ENCODE data around the gene JAM2. TPM values are rescaled to one million over a fixed set of nuclear protein-coding genes. Genes with fewer than 3 reads are reported as not detected.
A peak's percentile ranks its signal among the peaks of the same experiment; 100 is the strongest.
"Not testable (repeated sequence)": the region's sequence is repeated elsewhere in the genome, so short reads cannot be mapped to it uniquely, and the experiment has no call there.

The JAM2 gene, protein sequence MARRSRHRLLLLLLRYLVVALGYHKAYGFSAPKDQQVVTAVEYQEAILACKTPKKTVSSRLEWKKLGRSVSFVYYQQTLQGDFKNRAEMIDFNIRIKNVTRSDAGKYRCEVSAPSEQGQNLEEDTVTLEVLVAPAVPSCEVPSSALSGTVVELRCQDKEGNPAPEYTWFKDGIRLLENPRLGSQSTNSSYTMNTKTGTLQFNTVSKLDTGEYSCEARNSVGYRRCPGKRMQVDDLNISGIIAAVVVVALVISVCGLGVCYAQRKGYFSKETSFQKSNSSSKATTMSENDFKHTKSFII
- total RNA-seq: 0.05 and 0.17 TPM in 2 replicates

DNA sequence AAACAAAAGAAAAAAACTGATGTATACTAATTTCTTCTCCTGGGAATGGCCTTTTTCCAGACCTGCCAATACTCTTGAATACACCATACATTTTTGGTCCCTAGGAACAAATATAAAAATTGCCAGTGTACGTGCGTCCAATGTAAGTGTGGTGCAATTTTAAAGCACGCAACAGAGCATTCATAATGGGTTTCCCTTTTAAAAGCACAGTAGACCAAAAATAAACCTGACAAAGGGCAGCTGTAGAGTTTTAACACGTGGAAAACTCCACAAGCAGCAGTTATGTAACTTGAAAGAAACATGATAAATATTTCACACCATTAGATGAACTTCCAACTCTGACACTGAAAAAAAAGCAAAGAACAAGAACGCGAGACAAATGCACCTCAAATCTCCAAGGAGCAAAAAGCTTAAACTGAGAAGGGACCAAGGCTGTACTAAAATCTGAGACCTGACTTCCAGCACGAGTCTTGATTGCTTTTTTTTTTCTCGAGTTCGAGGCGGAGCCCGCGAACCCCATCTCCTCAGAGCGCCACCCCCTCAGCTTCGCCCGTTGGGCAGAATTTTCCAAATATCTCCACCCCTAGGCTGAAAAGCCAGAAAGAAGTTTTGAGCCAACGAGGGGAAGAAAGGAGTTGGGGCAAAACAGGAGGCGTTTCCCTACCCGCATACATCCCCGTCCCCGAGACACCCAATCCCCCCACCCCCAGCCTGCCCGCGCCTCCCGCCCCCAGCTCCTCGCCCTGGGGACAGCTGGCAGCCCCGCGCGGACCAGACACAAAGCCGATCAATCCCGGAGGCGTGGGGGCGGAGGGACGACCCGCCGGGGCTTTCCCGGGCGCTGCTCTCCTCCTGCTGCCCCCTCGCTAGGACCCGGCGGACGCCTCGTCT, at the start of gene JAM2:
JAM2 (plus strand) TSS at position 599 of the 891 bp plus-strand sequence. CDS start 564 bp downstream, outside the sequence.
- DNase-seq (ENCODE audit: low read depth): no peak

DNA sequence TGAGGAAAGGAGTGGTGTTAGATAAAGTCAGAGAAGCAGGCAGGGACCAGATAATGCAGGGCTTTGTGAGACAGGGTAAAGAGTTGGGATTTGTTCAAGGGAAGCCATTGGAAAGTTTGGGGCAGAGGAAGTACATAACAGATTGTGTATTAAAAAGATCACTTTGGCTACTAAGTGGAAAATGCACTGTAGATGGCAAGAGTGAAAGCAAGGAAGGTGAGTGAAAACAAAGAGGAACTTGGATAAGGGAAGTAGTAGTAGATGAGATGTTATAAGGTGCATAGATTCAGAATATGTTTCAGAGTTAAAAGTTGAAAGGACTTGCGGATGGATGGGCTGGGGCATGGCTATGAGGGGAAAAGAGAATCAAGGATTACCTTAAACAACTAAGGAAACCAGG, 49.2 kb upstream of the JAM2 start:
- DNase-seq (ENCODE audit: low read depth): no peak

DNA sequence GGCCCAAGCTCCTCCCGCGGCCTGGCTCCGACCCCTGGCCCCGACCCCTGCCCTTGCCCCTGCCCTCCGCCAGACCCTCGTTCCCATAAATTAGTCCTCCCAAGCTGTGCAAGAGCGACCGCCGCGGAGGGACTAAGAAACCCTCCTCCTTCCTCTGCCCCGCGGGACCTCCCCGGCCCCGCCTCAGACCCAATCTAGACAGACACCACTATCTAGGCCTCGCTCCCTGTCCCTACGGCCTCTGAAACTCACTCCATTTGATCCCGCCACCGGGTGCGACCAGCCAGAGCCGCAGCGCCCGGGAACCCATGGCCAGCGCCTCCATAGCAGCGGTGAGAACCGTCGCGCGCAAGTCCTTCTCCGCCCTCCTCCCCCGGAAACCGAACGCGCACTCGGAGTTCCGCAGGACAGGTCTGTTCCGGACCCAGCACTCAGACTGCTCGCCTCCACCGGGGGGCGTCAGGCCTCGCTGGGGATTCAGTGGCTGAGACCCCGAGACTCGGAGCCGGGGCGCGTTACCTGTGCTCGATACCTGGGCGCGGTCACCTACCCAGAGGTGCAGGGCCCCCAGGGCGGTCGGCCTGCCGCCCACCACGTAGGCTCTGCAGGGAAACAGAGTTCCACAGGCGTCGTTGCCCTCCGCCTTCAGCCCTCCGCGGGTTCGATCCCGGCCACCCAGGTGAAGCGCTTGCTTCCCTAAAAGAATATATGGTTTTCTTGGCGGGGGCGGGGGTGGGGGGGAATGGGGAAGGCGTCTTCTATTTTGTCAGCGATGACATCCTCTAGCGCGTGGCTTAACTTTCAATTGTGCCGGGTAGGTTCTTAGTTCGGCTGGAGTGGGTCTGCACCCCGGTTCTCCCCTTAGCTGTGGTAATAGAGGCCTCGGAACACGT, 31.7 kb upstream of the JAM2 start, which contains the start of gene MRPL39:
MRPL39 (minus strand) TSS at position 331 of the 893 bp plus-strand sequence; CDS start at position 325, 6 bp downstream.
- DNase-seq (ENCODE audit: low read depth): peak; percentile 69

DNA sequence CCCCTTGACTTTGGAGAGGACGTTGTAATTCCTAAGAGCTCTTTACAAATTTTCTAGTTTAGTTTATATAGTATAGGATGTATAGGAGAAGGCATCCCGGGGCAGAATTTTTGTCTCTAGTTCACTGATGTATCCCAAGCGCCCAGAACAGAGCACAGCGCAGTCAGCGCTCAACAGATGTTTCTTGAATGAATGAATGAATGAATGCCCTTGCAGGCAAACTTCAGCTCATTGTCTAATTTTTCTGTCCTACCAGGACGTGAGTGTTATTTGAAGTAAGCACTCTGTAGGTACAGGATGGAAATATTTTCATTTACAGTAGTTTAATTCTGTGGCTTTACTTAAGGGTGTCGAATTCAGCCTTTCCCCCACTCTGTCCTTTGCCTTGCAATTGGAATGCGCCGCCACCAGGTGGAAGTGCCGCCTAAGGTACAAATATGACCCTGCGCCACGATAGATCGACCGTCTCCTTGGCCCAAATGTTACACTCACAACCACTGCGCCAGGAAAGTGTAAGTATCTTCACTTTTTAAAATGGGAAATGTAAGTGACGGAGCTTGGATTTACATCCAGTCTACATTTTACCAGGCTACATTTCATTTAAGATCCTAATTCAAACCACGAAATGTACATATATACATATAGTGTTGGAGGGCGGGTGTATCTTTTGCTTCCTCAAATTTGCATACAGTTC, 30.9 kb upstream of the JAM2 start:
- DNase-seq (ENCODE audit: low read depth): peak; percentile 68

DNA sequence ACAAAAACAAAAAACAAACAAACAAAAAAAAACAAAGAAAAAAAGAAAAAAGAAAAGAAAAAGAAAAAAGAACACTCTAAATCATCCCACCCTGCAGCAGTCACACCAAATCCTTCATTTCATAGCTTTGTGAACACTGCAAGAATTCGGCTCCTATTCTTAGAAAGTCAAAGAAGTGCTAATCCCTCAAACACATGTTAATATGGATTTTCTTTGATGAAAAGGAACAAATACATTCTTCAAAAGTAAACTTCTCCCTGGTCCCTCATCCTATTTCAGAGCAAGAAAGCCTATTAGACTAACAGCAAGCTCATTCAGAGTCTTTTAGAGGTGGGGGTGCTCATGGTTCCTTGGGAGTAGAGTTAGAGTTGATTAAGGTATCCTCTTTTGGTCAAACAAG, 24.6 kb upstream of the JAM2 start:
- no peak for DNase-seq (ENCODE audit: low read depth)

DNA sequence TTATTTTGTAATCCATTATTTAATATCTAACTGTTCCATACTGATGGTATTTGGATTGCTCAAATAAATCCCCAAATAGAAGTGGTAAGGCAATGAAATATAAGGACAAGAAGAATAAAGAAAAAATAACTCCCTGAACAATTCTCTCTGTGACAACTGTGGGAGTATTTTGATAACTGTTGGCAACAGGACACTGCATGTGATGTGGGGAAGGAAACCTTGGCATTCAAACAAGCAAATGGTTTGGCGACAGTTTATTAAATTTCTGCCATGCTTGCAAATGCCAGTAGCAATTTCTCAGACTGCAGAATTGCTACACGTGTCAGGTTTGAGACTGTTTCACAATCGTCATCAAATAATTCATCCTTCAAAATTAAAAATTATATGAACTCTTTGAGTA, 23.2 kb upstream of the JAM2 start:
- no peak for DNase-seq (ENCODE audit: low read depth)

DNA sequence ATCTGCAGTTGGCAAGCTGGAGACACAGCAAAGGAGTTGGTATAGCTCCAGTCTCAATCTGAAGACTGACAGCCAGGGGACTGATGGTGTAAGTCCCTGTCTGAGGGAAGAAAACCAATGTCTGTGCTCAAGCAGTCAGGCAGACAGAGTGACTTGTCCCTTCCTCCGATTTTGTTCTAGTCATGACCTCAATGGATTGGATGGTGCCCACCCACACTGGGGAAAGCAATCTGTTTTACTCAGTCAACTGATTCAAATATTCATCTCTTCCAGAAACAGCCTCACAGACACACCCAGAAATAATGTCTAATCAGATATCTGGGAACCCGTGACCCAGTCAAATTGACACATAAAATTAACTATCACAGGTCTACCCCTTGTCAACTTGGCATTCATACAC, 19.9 kb upstream of the JAM2 start:
- DNase-seq (ENCODE audit: low read depth): no peak

DNA sequence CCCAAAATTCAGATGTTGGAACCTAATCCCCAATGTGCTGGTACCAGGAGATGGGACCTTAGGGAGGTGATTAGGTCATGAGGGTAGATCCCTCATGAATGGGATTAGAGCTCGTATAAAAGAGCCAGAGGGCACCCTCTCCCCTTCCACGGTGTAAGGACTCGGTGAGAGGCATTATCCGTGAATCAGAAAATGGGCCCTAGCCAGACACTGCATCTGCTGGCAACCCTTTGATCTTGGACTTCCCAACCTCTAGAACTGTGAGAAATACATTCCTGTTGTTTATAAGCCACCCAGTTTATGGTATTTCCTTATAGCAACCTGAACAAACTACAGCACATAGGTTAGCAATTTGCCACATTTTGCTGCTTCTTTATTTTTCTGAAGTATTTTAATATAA, 14.5 kb upstream of the JAM2 start:
- DNase-seq (ENCODE audit: low read depth): no peak

DNA sequence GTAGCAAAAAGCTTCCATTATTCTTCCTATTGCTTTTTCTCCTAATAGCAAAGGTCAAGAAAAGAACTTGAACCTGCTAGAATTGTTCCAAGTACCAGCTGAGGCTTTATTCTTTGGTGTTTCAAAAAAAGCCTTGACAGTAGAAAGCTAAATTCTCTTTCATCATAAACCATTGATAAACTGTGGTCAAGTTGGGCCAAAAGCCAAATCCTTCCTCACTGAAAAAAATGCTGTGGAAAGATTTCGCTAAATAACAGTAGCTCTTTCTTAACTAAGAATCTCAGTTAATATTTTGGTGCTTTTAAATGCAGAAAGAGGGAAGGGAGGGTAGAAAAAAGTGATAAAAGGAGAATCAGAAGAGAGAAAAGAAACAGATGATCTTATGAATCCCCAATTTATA, 14.0 kb upstream of the JAM2 start:
- no peak for DNase-seq (ENCODE audit: low read depth)

DNA sequence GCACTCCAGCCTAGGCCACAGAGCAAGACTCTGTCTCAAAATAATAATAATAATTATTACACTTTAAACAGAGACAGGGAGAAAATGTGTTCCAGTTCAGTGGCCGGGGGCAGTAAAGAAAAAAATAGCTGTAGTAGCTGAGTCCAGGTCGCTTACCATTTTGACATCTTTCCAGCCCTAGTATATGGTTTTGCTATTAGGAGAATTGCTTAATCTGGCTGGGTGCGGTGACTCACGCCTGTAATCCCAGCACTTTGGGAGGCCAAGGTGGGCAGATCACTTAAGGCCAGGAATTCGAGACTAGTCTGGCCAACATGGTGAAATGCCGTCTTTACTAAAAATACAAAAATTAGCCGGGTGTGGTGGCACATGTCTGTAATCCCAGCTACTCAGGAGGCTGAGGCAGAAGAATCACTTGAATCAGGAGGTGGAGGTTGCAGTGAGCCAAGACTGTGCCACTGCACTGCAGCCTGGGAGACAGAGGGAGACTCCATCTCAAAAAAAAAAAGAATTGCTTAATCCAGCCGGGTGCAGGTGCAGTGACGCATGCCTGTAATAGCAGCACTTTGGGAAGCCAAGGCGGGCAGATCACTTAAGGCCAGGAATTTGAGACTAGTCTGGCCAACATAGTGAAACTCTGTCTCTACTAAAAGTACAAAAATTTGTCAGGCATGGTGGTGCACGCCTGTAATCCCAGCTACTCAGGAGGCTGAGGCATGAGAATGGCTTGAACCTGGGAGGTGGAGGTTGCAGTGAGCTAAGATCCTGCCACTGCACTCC, 13.1 kb upstream of the JAM2 start:
- DNase-seq (ENCODE audit: low read depth): not testable (repeated sequence)

DNA sequence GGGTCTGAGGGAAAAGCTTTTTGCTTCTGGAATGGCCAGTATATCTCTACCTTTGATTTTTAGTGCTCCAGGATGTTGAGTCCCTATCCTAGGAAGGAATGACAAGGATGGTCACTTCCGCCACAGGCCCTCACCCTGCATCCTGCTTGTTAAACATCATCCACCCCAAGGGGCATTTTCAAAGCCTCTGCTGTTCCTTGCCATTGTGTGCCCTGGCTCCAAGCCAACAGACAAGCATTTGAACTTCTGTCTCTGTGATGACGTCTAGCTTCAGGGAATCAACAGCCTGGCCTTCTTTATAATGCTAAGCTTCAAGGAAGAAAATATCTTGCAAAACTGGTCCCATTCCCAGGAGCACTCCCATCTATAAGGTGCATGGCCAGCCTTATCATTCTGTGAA, 12.3 kb upstream of the JAM2 start:
- DNase-seq (ENCODE audit: low read depth): no peak

DNA sequence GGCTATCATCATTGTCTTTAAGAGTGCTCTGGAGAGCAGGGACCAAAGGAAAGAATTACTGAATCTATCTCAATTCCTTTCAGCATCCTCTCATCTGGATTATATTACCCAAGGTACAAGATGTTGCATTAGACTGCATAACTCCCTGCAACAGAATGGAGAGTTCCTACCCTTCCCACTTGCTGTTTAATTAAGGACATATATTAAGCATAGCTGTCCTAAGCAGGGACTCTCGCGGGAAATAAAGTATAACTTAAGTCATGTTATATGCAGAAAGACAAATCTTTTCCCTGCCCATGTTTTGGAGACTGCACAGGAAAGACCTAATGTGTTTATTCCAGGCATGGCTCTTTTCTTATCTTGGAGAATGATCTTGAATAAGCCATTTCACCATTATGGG, 6.8 kb upstream of the JAM2 start:
- DNase-seq (ENCODE audit: low read depth): no peak

DNA sequence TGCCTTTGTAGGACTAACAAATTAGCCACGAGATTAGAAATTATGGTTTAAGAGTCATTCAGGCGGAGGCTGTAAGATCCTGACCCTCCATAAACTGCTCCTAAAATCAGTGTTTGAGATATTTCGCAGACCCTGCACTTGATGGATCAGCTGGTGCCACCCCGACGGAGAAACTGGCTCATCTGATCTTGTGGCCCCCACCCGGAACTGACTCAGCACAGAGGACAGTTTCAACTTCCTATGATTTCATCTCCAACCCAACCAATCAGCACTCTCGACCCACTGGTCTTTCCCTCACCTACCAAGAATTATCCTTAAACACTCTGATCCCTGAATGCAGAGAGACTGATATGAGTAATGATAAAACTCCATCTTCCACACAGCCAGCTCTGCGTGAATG, 3.7 kb upstream of the JAM2 start:
- DNase-seq (ENCODE audit: low read depth): no peak

DNA sequence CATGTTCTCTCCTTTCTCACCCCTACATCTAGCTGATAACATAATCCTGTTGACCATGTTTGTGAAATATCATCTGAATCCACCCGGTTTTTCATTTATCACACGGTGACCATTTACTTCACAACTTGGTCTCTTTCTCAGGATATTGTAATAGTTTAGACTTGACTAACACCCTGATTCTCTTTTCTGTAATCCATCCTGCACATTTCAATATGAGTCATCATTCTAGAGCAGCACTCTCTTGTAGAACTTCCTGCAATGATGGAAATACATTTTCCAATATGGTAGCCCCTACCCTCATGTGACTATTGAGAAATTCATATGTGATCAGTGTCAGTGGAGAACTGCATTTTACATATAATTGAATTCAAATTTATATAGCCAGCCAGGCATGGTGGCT, 2.3 kb upstream of the JAM2 start:
- no peak for DNase-seq (ENCODE audit: low read depth)

DNA sequence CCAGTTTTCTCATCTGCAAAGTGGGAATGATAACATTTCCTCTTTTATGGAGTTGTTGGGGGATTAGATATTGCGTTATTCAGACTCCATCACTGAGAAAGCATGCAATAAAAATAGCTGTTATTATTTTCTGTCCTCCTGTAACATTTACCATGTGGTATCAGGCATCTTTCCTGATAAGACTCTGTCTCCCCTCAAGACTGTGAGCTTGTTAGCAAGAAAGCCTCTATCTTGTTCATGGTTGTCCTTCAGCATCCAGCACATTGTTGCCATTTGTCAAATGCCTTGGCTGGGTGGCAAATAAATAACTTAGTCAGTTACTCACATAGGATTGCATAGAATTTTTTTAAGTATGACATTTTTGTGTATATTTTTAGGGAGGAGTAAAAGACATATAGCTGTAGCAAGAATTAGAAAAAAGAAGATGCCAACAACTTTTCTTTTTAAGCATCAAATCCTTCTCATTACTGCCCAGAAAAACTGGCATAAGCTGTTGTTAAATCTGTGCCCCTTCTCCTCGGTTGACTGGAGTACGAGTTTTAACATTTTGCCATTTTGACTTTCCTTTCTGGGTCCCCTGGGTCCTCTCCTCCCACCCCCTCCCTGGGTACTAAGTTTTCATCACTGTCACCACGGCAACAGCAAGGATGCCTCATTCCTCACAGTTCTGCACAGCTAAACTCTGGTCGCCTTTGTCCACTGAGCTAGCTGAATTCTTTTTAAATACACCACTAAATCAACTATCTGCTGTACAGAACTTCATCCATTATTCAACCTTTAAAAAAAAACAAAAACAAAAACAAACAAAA, 1.0 kb upstream of the JAM2 start:
- DNase-seq (ENCODE audit: low read depth): no peak

DNA sequence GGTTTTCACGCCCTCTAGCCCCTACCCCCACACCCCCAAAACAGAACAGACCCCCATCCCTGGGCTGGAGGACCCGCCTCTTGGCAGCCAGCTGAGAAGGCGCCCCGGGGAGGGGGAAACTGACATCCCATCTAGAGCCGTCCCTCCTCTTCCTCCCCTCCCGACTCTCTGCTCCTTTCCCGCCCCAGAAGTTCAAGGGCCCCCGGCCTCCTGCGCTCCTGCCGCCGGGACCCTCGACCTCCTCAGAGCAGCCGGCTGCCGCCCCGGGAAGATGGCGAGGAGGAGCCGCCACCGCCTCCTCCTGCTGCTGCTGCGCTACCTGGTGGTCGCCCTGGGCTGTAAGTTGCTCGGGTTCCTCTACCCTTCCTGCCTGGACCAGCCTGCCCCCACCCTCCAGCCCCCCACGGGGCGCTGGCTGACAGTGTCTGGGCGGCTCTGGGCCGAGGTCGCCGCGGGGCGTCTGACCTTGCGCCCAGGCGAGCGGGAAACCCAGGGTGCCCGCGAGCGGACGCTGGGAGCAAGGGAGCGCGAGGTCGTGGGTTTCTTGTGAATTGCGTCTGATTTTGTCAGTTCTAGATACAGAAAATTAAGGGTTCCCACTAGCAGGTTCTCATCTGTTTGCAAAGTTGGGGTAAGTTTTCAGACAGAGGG, 618 bp downstream of the JAM2 start:
- DNase-seq (ENCODE audit: low read depth): no peak

DNA sequence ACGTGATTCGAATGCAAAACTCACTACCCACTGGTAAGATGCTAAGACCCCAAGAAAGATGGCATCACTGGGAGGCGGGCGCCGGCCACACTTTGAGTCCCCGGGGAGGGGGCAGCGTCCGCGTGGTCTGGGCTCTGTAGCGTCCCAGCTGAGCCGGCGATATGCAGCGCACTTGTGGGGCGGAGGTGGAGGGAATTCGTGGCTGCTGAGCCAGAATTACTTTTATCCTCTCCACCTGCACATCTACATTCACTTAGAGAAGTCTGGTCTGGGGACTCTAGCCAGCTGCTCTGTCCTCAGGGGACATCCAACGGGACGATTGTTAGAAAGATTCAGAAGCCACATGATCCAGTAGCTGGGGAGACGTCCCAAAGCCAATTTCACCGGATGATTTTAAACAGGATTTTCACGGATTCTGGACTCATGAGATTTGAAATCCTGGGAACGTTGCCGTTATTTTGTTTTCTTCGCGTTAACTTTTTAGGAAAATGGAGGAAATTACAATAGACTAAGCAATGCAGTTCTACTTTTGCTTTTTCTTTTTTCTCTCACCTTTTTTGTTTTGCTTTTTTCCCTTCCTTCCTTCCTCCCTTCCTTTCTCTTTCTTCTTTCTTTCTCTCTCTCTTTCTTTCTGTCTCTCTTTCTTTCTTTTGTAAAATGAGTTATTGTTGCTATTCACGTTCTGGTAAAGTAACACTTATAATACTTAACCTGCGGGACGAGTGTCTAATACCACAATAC, 1.3 kb downstream of the JAM2 start:
- DNase-seq (ENCODE audit: low read depth): no peak

DNA sequence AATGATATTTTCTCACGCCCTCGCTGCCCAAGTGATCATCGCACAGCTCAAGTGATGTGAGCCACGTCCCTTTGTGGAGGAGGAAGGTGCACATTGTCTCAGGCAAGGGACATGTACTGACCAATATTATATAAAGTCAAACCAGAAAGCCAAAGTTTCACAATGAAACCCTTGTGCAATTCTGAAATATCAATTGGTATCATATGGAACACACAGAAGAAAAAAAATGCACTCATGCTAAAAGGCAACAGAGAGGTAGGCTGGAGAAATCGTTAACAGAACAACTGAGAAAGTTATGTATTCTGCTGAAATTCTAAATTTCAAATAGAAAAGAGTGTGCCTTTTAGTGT, 1.9 kb downstream of the JAM2 start:
- no peak for DNase-seq (ENCODE audit: low read depth)

DNA sequence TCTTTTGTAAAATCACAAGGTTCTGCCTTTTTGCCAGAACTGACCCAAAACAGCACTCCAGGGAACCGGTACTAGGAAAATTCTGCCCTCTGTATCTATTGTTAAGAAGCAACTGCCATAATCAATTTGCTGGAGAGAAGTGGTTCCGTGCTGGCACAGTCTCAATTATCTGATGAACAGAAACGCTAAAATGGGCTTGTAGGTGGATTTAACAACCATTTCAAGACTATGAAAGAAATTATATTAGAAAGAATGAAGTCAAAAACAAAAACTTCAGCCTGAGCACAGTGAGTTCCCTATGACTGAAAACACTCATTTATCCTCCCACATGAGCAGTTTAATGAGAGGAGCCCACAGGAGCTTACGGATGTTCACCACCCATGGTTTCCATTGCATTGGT, 4.4 kb downstream of the JAM2 start:
- no peak for DNase-seq (ENCODE audit: low read depth)
